HG02623 (cell line): ENCODE results near the gene PKNOX1.
"Not testable (repeated sequence)": the region's sequence is repeated elsewhere in the genome, so short reads cannot be mapped to it uniquely, and the experiment has no call there.

Experiments used
- ATAC-seq: cut with Tn5 transposase; IDR thresholded peaks from one replicate; pipeline ENCODE4 v1.9.1; 2021; ENCODE audit warnings: moderate library complexity; ENCODE audit not compliant: unreplicated experiment

Gene PKNOX1

GRCh38 chr21:42981862-42982261, 7.5 kb downstream of the PKNOX1 start:
- ATAC-seq: no peak

DNA sequence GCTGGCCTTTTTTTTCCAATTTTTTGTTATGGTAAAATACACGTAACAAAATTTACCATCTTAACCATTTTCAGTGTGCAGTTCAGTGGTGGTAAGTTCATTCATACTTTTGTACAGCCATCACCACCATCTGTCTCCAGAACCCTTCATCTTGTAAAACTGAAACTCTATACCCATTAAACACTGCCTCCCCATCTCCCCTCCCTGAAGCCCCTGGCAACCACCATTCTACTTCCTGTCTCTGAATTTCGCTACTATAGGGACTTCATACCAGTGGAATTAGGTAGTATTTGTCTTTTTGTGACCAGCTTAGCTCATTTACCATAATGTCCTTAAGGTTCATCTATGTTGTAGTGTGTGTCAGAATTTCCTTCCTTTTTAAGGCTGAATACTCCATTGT, 8.7 kb downstream of the PKNOX1 start:
- ATAC-seq: no peak

DNA sequence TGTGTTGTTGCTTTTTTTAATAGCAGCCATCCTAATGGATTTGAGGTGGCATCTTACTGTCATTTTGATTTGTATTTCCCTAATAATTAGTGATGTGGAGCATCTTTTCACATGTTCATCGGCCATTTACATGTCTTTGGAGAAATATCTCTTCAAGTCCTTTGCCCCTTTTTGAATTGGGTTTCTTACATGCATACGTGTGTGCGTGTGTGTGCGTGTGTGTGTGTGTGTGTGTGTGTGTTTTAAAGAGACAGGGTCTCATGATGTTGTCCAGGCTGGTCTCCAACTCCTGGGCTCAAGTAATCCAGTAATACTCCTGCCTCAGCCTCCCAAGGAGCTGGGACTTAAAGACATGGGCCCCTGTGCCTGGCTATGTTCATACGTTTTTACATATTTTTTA, 9.5 kb downstream of the PKNOX1 start:
- ATAC-seq: no peak

- ATAC-seq: no peak
These were observed 11.9 kb downstream of the PKNOX1 start for GRCh38 chr21:42986125-42986783.

- no peak for ATAC-seq
These were observed 14.0 kb downstream of the PKNOX1 start for GRCh38 chr21:42988236-42988965.

DNA sequence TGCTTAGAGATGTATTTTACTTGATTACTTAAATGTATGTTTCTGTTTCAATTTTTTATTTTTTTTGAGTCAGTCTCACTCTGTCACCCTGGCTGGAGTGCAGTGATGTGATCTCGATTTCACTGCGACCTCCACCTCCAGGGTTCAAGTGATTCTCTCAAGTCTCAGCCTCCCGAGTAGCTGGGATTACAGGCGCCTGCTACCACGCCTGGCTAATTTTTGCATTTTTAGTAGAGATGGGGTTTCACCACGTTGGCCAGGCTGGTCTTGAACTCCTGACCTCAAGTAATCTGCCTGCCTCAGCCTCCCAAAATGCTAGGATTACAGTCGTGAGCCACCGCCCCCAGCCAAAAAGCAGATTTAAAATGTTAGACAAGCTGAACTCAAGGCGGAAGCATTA, 15.0 kb downstream of the PKNOX1 start:
- ATAC-seq: not testable (repeated sequence)

DNA sequence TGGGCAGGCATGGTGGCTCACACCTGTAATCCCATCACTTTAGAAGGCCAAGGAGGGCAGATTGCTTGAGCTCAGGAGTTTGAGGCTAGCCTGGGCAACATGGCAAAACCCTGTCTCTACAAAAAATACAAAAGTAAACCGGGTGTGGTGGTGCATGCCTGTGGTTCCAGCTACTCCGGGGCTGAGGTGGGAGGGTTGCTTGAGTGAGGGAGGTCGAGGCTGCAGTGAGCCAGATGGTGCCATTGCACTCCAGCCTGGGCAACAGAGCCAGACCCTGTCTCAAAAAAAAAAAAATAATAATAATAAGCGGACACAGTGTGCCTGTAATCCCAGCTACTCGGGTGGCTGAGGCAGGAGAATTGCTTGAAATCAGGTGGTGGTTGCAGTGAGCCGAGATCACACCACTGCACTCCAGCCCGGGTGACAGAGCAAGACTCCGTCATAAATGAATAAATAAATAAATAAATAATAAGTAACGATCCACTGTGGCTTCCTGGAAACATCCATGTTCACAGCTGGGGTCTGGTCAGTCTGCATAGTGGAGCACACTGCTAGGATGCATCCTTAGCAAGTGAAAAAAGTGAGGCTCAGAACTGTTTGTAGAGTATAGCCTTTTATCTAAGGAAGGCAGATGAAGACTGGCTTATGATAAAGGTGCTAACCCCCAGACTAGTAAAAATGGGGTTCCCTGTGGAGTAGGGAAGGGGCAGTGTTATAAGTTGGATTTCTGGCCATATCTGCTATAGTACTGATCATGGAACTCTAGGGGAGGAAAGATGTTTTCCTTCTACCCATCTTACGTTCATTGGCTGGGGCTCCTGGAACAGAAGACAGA, 15.7 kb downstream of the PKNOX1 start:
- ATAC-seq: no peak

- no peak for ATAC-seq
These were observed 17.8 kb downstream of the PKNOX1 start for GRCh38 chr21:42991992-42992740.

DNA sequence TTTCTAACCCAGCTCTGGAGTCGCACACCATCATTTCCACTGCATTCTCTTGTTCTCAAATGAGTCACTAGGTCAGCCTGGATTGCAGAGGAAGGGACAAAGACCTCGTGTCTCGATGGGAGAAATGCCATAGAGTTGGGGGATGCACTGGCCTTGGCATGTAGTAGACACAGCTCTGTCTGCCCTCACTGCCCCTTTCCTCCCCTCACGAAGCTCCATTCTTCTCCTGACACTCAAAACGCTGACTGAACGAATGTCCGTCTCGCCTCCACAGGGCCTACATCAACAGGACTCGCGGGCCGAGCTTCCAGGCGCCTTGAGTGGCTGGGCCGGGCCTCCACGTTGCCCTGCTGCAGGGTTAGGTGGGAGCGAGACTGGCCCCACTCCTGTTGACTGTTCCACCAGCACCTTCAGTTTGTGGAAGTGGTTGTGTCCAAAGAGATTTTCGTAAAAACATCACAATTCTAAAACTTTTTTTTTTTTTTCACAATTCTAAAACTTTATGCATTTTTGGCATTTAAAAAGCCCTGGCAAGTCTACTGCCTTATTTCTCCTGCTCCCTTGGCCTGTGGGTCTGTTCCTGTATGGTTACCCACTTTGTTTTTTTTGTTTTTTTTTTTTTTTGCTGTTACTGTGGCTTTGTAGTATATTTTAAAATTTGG, 18.8 kb downstream of the PKNOX1 start:
- ATAC-seq: no peak

DNA sequence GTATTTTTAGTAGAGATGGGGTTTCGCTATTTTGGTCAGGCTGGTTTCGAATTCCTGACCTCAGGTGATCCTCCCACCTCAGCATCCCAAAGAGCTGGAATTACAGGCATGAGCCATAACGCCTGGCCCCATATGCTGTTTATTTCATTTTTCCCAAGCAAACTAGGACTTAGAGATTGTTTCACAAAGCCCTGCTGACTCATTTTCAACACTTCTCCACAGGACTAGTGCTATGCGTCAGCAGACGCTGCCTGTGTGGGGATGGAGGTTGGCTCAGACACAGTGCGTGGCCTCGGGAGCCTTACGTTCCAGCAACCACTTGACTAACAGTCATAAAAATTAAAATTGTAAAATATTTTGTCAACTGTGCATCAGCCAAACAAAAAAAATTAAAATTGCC, 22.7 kb downstream of the PKNOX1 start:
- ATAC-seq: no peak

DNA sequence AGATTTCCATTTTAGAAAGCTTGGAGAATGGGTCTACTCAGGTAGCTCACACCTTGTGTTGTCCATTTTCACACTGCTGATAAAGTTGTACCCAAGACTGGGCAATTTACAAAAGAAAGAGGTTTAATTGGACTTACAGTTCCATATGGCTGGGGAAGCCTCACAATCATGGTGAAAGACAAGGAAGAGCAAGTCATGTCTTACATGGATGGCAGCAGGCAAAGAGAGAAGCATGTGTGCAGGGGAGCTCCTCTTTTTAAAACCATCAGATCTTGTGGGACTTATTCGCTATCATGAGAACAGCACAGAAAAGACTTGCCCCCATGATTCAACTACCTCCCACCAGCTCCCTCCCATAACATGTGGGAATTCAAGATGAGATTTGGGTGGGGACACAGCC, 23.6 kb downstream of the PKNOX1 start:
- not testable (repeated sequence) for ATAC-seq

- ATAC-seq: not testable (repeated sequence)
These were observed 24.8 kb downstream of the PKNOX1 start for GRCh38 chr21:42999152-42999551.

DNA sequence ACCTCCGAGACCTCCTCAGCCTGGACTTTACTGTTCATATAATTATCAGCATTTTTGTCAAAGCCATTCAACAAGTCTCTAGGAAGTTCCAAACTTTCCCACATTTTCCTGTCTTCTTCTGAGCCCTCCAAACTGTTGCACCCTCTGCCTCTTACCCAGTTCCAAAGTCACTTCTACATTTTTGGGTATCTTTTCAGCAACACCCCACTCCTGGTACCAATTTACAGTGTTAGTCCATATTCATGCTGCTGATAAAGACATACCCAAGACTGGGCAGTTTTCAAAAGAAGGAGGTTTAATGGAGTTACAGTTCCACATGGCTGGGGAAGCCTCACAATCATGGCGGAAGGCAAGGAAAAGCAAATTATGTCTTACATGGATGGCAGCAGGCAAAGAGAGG, 25.7 kb downstream of the PKNOX1 start:
- ATAC-seq: not testable (repeated sequence)

DNA sequence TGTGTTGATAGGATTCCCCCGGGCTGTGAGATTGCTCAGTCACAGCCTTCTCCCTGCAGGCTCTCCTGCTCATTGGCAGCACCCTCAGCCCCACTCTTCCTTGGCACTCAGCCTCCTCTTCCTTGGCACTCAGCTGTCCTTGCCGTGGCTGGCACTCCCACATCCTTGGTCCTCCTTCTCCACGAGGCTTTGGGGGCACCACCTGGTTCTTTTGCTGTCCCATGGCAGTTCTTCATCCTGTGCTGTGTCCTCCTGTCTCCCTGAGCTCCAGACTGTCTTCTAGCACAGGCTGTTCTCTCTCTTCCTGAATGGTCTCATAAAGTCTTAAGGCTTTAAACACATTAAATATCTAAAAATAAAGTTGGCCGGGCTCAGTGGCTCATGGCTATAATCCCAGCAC, 27.0 kb downstream of the PKNOX1 start:
- ATAC-seq: no peak

DNA sequence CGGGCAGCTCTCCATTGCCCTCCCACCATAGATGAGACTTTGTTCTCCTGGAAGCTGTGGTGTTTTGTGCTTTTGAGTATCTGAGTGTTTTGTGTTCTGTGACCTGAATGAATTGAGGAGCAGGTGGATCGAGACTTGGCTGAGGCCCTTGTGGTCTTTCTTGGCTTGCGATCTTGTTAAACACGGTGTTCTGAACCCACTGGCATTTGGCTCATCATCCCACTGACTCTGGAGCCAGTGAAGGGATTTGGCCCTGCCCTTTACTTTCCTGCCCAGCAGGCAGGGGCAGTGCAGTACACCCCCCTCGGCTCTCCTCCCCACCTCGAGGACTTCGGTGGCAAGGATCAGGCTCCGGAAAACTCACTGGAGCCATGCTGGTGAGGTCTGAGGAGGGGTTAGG, 30.6 kb downstream of the PKNOX1 start:
- ATAC-seq: no peak

- ATAC-seq: no peak
These were observed 31.3 kb downstream of the PKNOX1 start for GRCh38 chr21:43005635-43006034.

- ATAC-seq: not testable (repeated sequence)
These were observed 31.9 kb downstream of the PKNOX1 start for GRCh38 chr21:43006051-43006873.

DNA sequence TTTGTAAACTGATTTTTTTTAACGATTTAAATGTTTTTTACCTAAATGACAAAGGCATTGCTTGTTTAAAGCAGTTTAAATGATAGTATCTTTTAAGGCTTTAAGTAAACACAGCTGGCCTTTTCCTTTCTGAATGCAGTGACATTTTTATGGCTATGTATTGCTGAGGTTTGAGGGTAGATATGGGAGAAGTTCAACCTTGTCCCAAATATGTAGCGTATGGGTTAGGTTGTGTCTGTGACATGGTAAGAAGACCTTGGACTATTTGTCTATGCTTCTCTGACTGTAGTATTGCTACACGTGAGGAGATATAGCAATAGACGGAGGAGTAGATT, 32.5 kb downstream of the PKNOX1 start:
- no peak for ATAC-seq

DNA sequence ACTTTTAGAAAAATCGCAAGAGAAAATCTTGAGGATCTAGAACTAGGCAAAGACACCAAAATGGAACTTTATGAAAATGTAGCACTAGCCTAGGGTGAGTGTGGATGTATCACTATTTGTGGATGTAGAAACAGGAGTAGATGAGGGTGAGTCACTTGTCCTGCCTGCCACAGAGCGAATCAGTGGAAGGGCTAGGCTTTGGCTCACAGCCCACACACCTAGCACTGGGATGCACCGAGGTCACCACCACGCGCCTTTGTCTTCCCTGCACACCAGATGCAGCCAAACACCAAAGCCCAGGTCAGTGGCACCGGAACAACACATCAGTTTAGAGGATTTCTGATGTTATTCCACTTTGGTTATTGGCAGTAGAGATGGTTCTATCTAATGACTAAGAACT, 38.2 kb downstream of the PKNOX1 start:
- no peak for ATAC-seq
